T-helper 1 cell treated with Interleukin-12 subunit alpha and Interleukin-12 subunit beta and Interleukin-4 antibody, amounts not matched to agents 30 ng/mL and 1 ng/mL, for 36 hours (primary cell): Measurements from ENCODE around the gene CHSY1. TPM values are rescaled to one million over a fixed set of nuclear protein-coding genes. Genes with fewer than 3 reads are reported as not detected.
"Not testable (repeated sequence)": the region's sequence is repeated elsewhere in the genome, so short reads cannot be mapped to it uniquely, and the experiment has no call there.

Experiments used
- intact Hi-C: fragments of 100-400 bp; cut with micrococcal nuclease; formaldehyde crosslinking; loops from one replicate; pipeline ENCODE4 v1.15.1; 2024
- total RNA-seq: library from RNA; stranded (reverse); gene quantifications from 2 replicates; pipeline ENCODE4 v1.2.3, GENCODE V29; 2022

The CHSY1 gene
- total RNA-seq, 1 donor from 2014 or later, result 53.5 TPM

DNA sequence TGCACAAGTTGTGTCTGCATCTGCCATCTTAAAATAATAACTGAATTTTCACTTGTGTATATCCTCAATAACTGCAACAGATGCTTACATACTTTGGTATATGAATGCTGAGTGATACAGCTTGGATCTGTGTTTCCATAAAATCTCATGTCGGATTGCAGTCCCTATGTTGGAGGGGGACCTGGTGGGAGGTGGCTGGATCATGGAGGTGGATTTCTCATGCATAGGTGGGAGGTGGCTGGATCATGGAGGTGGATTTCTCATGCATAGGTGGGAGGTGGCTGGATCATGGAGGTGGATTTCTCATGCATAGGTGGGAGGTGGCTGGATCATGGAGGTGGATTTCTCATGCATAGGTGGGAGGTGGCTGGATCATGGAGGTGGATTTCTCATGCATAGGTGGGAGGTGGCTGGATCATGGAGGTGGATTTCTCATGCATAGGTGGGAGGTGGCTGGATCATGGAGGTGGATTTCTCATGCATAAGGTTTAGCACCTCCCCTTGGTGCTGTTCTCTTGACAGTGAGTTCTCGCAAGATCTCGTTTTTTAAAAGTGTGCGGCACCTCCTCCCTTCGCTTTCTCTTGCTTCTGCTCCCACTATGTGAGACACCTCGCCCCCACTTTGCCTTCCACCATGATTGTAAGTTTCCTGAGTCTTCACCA, 37.3 kb downstream of the CHSY1 start:
- intact Hi-C loops, result not testable (repeated sequence)

DNA sequence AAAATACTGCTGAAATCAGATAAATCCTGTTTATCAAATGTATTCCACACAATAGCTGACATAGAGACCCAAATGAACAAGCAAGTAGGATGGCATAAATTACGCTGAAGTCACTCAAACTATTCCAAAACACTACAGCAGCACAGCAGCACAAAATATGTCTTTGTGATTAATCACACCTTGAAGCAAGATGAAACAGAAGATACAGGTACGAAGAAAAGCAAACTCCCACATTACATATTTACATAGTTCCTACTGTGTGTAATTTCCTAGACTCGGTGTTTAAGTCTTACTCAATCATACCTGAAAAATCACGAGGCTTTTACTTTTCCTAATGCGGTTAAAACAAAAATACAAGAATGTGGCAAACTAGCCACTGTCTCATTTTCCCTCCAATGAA, 38.3 kb downstream of the CHSY1 start:
- intact Hi-C loops, result no loop called here

DNA sequence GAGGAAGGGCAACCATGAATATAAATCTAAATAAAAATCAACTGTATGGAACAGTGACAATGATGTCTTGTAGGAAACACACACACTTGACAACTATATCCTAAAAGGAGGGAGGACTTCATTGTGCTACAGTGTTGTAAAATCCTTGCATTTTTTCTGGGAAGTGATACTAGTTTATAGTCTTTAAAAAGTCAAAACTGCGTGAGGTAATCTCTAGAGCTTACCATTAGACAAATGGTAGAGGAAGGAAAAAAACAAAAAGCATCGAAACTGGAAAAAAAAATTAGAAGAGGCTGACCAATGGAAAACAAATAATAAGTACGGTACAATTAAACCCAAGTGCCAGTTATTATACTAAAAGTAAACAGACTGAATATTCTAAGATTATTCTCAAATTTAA, 38.7 kb downstream of the CHSY1 start:
- intact Hi-C loops, result no loop called here

DNA sequence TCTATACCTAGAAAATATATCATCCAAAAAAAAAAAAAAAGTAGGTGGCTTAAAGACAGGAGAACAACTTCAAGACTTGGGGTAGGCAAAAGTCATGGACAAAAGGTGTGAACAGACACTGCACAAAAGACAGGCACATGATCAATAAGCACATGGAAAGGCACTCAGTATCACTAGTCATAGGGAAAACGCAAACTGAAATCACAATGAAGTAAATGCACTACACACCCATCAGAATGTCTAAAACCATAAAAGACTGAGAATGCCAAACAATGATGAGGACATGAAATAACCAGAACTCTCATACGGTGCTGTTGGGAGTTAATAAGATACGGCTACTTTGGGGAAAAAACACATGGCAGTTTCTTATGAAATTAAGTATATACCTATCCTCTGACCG, 40.0 kb downstream of the CHSY1 start:
- intact Hi-C loops, result no loop called here

DNA sequence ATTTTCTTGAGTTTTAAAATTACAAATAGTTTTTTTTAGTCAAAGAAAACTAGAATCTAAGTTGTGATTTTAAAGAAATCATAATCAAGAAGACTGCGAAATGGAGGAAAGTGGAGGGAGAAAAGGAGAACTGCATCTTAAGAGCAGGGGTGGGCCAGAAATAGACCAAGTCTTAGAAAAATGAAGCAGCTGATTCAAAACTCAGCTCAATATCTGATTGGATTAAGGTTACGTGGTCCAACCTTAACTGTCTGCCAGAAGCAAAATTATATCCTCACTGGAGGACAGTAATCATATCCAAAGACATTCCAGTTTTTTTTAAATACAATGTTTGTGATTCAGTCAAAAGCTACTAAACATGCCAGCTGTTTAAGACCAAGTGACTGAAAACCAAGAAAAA, 41.4 kb downstream of the CHSY1 start:
- intact Hi-C loops, result no loop called here

DNA sequence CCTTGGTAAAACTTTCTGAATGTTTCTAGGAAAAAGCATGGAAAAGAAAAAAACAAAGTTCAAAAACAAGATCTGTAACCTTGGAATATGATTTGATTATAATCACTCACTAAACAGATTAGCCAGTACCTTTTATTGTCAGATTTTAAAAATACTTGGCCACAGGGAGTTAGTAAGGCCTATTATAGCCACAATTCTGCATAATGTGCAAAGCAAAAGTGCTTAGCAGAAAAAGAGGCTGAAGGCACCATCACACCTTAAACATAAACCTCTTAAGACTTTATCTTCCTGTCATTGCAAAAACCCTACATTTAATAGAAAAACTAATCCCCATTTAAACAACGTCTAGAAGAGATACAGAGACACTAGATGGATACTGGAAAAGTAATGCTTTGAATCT, 41.8 kb downstream of the CHSY1 start:
- intact Hi-C loops, result no loop called here

DNA sequence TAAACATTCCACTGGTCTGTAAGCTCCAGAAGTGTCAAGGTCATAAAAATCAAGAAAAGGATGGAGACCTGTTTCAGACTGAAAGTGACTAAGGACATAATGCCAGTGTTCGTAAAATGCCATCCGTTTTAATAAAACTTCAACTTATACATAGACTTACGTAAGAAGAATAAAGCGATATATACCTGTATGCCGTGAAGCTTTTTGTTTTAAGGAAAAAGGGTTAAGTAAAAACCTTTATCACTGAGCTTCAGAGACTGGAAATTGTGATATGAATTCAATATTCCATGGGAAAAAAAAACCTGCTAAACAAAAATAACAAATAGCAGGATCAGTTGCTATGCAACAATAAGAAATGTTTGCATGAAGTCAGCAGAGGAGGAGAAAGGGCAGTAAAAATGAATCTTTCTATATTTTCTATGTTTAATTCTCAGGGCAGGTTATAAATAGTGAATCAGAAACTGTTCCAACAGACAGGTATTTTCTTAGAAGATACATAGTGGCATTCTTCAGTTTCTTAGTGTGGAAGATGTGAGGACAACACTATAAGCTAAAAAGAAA, 42.5 kb downstream of the CHSY1 start:
- intact Hi-C loops, result loop anchor here (5.0 kb wide), 1 partner anchor 202 kb away; no protein-coding TSS in a partner anchor

DNA sequence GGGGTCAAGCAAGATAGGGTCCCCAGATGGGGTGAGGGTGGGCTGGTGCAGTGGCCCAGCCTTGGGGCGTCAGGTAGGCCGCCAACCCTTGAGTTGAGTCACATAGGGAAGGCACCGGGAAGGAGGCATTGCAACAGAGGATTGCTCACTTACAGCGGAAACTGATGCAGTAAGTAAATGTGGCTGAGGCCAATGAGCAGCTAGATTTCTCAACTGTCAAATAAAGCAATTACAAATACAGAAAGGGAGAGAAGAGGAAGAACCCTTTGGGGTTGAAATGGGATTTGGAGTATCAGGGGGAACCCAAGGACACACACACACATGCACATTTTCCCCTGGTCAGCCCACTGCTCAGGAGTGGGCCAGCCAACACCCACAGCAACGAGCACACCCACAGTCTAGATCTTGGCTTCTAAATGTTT, 44.0 kb downstream of the CHSY1 start:
- intact Hi-C loops, result loop anchor here (2.0 to 5.0 kb wide), 2 partner anchors 119 to 201 kb away; no protein-coding TSS in a partner anchor

DNA sequence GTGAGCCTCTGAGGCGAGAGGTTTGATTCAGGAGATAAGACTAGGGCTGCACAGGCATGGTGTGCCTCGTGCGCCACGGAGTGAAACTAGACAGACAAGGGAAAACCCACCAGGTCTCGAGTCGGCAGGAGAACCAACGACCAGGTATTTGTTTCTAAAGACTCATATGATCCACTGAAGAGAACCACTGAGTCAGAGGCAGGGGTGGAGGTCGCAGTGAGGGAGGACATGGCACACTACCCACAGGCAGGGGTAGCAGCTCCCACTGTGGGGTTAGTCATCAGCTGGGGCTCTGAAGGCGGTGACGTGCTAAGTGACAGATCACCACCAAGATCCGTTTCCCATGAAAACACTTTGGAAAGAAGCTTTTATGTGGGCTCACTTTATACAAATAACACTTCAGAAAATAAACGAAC, 45.7 kb downstream of the CHSY1 start:
- intact Hi-C loops, result loop anchor here (1.0 to 5.0 kb wide), 6 partner anchors 36 to 199 kb away; no protein-coding TSS in a partner anchor

DNA sequence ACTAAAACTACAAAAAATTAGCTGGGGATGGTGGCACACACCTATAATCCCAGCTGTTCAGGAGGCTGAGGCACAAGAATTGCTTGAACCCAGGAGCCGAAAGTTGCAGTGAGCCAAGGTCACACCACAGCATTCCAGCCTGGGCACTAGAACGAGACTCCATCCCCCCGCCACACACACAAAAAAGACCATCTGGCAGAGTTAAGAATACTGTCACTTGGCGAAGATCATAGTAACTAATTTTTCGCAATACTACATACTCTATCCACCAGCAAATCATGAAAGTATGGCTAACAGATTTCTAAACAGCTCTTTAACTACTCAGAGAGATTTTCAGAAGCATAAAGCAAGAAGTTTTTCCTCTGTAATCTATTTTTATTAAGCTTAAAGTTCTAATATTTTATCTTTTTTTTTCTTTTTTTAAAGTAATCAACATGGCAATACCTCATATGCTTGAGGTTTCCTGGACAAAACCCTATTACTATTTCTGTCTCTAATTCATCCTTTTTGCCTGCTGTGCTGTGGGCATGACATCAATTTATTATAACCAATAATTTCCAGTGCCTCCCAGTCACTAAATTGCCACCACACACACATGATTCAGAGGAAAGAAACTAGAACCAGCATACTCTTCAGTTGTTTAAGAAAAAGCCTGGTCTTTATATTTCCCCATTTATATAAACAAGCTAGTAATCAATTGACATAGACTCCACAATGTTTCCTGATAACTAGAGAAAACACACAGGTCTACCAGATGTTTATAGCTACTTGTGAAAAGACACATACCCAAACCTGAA, 46.9 kb downstream of the CHSY1 start:
- intact Hi-C loops, result loop anchor here (5.0 kb wide), 1 partner anchor 198 kb away; no protein-coding TSS in a partner anchor

DNA sequence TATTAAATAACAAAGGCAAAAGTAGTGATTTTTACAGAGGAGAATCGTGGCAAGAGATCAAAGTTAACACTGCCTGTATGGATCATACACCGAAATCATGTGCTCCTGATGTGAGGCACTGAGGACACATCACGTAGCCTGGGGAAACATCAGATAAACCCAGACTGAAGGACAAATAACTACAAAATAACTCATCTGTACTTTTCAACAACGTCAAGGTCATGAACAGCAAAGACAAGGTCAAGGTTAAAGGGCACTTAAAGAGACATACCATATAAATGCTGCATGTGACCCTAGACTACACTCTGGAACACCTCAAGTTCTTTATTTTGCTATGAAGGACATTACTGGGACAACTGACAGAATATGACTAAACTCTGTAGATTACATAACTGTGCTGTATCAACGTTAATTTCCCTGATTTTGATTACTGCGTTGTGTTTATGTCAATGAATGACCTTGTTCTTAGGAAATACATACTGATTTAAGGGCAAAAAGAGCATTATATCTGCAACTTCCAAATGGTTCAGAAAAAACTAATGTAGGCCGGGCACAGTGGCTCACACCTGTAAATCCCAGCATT, 48.1 kb downstream of the CHSY1 start:
- intact Hi-C loops, result no loop called here

DNA sequence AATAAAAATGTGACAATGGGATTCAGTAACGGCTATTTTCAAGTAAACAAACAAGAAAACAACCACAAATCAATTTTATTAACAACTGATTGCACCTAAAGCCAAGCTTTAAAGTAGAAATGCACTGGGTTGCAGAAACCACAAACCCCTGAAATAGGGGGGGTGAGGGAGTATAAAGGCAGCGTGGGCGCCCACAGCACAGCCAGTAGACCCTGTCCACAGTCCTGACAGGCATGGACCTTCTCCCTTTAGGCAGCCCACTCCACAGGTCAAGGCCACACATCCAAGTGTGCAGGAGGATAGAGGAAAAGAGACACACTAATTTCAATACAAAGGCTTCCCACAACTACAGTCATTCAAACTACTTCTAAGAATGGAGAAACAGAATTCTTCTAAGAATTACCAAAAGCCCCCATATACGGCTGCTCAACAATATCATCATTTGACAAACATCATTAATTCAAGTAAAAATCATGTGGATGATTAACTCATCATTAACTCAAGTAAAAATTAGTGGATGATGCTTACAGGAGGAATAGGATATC, 48.7 kb downstream of the CHSY1 start:
- intact Hi-C loops, result no loop called here

DNA sequence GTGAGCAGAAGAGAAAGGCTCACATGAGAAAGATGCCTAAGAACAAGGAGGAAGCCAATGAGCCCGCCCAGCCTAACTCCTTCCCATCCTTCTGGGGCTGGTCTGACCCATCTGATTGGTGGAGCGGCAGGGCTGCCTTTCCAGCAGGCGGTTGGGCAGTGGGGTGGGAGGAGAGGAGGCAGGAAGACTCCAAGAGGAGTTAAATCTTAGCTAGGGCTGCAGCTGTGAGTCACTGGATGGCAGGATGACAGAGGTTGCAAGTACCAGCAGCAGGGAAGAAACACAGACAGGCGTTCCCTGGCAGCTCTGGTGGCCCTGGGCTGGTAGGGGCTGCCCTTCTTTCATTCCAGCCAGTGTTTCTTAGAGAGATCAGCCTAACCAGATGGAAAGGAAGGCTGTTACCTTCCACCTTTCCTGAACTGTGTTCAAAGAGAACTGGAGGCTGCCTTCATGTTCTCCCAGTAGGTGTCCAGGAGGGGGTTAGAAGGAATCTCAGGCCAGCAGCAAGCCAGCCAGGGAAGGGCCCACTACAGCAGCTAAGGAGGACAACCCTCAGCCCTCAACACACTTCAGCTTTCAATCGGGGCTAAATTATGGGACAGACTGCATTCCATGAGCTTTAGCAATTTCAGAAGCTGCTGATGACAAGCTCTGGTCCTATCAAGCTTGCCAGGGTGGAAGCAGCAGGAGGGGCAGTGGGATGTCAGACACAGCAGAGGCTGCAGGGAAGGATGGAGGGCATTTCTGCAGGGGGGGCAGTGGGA, 50.3 kb downstream of the CHSY1 start:
- intact Hi-C loops, result loop anchor here (2.0 kb wide), 1 partner anchor 75 kb away; the partner anchor contains the start of gene SELENOS

DNA sequence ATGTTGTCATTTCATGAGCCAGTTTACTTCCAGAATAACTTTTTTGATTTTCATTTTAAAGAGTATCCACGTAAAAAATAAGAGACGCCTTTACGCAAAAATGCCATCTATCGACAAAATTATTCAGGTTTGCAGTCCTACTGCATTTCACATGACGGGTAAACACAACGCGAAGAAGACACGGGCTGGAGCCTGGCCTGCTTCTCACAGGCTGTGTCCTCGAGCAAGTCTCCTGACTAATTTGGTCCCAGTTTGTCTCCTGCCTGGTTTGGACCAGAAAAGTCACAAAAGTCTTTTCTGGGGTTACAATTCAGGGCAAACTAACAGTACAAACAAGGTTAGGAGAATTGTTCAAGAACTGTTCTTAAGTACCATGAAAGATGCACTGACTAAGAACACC, 51.7 kb downstream of the CHSY1 start:
- intact Hi-C loops, result loop anchor here (2.0 kb wide), 1 partner anchor 77 kb away; the partner anchor contains the start of gene SELENOS

DNA sequence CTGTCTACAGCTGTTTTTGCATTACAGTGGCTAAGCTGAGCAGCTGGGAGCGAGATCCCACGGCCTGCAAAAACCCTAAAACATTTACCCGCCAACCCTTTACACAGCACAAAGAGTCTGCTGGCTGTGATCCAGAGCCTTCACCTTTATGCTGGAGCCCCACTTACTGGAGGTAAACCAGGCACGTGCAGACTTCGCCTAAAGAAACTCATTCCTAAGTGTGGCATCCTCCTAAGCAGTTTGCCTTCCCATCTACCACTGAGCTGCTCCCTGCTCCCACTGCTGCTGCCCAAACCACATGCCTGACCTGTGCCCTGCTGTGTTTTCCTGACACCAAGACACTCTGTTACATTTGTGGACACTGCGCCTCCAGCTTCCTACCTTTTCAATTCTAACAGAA, 53.0 kb downstream of the CHSY1 start:
- intact Hi-C loops, result loop anchor here (1.0 to 2.0 kb wide), 8 partner anchors 10 to 596 kb away; partner anchors contain the start of genes ASB7 and LINS1

DNA sequence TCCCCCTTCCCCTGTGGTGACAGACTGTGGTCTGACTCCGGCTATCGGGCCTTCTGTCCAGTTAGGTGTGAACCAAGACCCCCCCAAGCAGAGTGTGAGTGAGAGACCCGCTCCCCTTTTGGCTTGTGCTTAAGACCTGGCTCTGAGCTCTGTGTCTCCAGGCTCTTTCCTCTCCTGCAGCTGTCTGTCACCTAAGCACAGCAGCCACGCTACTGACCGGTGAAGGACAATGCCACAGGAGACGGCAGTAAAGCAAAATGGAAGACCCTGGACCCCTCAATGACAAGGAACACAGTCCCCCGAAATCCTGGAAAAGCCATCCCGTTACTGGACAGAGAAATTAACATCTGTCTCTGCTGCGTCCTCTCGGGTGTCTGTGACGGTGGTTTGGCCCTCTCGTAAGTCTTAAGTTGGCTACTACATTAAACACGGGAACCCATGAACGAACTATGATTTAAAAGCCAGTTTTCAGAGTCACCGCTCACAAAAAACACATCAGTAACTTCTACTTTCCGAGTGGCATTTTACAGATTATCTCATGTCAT, 53.7 kb downstream of the CHSY1 start:
- intact Hi-C loops, result loop anchor here (2.0 kb wide), 4 partner anchors 17 to 595 kb away; partner anchors contain the start of genes ASB7 and LINS1

DNA sequence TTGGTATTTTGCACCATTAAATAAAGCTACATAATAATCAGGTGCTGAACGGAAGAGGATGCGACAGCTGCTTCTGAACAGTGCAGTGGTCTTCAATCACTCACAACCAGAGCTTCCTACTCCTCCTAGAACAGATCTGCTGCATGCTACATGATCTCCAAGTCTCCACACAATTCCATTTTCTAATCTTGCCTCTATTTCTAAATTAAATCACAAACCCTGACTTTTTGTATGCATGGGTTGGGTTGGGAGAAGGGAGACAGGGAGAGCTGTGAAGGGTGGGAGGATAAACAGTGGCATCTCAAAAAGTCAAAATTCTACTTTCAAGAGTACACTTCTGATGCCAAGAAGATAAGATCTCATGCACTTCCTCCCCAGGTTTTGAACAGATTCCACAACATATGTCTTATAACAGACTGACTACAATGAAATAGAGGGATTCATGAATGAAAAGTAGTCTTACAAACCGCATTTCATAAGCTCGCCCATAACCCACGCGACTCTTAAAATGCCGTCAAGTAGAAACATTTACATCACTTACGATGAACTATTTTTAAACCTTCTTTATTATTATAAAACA, 57.2 kb downstream of the CHSY1 start:
- intact Hi-C loops, result no loop called here

DNA sequence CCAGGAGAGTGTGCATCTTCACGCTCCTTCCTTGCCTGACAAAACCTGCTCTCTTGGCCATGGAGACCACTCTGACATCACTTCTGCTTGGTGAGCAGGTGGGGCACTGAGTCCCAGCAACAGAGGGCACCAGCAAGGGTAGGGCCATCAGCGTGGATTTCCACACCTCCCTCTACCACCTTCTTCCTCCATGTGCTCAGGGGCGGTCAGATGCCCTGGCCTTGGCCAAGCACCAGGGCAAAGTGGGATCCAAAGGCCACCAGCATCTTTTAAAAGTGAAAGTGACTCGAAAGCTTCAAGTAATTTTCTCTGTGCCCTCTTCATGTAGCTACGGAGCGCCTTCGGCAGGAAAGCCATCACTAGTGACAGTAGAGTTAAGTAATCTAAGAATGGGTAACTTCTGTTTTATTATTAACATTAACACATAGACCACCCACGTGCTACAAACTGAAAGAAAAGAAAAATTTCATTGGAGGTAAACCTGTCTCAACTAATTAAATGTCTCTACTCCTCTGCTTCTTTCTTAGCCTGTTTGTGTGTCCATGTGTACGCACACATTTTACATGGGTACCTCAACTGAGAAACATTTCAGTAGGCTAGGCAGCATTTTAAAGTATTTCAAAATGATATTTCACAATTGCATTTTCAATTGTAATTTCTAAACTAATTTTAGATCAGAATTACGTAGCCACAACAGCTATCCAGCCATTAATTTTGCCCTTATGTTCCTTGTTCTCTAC, 57.9 kb downstream of the CHSY1 start:
- intact Hi-C loops, result no loop called here

DNA sequence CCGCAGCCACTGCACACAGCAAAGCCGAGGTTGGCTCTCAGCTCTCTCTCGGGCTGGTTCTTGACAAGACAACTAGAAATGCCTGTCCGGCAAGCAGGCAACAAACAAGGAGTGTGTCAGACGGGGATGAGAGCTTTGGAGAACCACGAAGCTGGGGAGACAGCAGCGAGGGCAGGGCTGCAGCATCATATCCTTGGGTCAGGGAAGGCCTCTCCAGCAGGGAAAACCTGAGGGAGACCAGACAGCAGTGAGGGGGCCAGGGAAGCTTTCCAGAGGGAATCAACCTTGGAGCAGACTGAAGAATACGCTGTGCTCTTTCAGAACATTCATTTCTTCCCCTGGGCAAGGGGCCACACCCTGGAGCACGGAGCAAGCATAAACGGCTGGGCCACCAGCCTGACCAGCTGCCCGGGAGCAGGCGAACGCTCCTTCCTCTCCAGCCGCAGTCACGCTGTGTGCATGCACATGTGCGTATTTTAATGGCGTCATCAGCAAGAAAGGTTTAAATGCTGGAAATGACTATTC, 58.7 kb downstream of the CHSY1 start:
- intact Hi-C loops, result no loop called here
